ENCODE results near the gene CISTR.

DNA sequence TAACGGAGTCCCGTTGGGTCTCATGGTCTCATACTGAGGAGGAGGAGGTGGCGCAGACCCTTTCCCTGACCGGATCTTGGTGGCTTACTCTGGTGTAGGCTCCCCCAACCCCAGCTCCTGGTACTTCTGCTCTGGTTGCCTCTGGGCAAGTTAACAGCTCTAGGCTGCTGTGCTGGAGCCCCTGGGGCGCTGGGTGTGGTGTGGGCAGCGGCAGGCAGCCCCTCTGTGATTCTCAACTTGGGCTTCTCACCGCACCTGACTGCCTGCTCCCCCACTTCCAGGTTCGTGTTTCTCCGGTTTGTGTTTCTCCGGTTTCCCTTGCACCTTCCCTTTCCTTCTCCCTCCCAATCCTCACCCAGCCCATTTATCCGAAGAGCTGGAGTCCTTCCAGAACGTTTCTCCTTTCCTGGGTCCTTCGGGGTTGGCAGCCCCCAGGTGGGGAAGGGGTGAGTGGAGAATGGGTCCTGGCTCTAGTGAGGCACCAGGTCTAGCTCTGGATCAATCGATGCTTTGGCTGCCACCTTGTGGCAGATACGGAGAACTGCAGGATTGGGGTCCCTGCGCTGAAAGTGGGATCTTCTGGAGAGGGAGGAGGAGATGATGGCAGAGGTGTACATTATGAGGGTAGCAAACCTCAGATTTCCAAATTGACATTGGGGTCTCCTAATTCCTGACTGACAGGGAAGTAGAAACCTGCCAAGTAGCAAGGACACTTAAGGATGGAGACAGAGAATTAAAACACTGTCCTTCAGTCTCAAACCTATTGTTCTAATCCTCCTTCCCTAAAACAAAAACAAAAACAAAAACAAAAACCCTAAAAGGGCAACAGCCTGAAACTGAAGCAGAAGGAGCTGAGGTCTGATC is 8.3 kb downstream of the CISTR start:
- TF ChIP-seq, protein P1, sequence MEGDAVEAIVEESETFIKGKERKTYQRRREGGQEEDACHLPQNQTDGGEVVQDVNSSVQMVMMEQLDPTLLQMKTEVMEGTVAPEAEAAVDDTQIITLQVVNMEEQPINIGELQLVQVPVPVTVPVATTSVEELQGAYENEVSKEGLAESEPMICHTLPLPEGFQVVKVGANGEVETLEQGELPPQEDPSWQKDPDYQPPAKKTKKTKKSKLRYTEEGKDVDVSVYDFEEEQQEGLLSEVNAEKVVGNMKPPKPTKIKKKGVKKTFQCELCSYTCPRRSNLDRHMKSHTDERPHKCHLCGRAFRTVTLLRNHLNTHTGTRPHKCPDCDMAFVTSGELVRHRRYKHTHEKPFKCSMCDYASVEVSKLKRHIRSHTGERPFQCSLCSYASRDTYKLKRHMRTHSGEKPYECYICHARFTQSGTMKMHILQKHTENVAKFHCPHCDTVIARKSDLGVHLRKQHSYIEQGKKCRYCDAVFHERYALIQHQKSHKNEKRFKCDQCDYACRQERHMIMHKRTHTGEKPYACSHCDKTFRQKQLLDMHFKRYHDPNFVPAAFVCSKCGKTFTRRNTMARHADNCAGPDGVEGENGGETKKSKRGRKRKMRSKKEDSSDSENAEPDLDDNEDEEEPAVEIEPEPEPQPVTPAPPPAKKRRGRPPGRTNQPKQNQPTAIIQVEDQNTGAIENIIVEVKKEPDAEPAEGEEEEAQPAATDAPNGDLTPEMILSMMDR (IDR thresholded peaks at IDR 0.05) = peak; percentile 81 to 97 (median 93)
- TF ChIP-seq POLR2AphosphoS5 (IDR thresholded peaks at IDR 0.05) = no peak

All from sigmoid colon (tissue), 4 donors.